ENCODE results near the gene TMEFF2. TPM values are rescaled to one million over a fixed set of nuclear protein-coding genes. Genes with fewer than 3 reads are reported as not detected.

Gene TMEFF2
- total and polyA plus RNA-seq, 2 donors (not counting 1 experiment from before 2014, with no cell fraction given) = not detected

DNA sequence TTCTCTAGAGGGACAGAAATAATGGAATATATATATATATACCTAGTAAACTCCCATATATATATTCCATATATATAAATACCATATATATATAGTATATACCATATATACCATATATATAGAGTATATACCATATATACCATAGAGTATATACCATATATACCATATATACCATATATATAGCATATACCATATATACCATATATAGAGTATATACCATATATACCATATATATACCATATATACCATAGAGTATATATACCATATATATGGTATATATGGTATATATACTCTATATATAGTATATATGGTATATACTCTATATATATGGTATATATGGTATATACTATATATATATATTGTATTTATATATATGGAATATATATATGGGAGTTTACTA lies 285.9 kb downstream of the TMEFF2 start:
- Mint-ChIP-seq H3K9me3 (ENCODE audit: insufficient read depth) (no peaks in the 10 kb centered on the region), H3K4me1 (no peaks in the 10 kb centered on the region), H3K4me3 (no peak overlapping the region), H3K27me3 (peaks cover 3% of the 10 kb centered on the region), H3K27ac (no peak overlapping the region)
- no peak overlapping the region for H2AFZ ChIP-seq (ENCODE audit: insufficient read depth, low read depth, low read length, poor library complexity, severe bottlenecking)
- H4K20me1 ChIP-seq (ENCODE audit: control insufficient read depth, insufficient read depth, low read length, poor library complexity, severe bottlenecking) = no peaks in the 10 kb centered on the region
- H3K4me3 ChIP-seq (ENCODE audit: control extremely low read depth in 1 of 5, extremely low read depth in 1 of 5, insufficient read depth in 1 of 5, low read depth in 2 of 5, low read length in 4 of 5) = no peak overlapping the region
- no peak for TF ChIP-seq EZH2 (IDR thresholded peaks at IDR 0.05; ENCODE audit: borderline replicate concordance, insufficient read depth, low read depth, low read length, poor library complexity, severe bottlenecking)
- TF ChIP-seq, protein P1, sequence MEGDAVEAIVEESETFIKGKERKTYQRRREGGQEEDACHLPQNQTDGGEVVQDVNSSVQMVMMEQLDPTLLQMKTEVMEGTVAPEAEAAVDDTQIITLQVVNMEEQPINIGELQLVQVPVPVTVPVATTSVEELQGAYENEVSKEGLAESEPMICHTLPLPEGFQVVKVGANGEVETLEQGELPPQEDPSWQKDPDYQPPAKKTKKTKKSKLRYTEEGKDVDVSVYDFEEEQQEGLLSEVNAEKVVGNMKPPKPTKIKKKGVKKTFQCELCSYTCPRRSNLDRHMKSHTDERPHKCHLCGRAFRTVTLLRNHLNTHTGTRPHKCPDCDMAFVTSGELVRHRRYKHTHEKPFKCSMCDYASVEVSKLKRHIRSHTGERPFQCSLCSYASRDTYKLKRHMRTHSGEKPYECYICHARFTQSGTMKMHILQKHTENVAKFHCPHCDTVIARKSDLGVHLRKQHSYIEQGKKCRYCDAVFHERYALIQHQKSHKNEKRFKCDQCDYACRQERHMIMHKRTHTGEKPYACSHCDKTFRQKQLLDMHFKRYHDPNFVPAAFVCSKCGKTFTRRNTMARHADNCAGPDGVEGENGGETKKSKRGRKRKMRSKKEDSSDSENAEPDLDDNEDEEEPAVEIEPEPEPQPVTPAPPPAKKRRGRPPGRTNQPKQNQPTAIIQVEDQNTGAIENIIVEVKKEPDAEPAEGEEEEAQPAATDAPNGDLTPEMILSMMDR (IDR thresholded peaks at IDR 0.05) = no peak
- DNase-seq (no peak), ATAC-seq (ENCODE audit: low read depth) (no peak)
- POLR2A ChIA-PET = no interaction called here
- CTCF ChIA-PET = no interaction called here
- intact Hi-C loops (cut with micrococcal nuclease) = no loop called here
- H3K36me3 ChIP-seq (replicated peaks in 1 of 2; ENCODE audit: control extremely low read depth in 1 of 2, control insufficient read depth in 1 of 2, extremely low read depth in 1 of 2, insufficient read depth in 2 of 2, low read length in 1 of 2) = no peaks in the 10 kb centered on the region
- no peaks in the 10 kb centered on the region for H3K9me3 ChIP-seq (ENCODE audit: control extremely low read depth in 1 of 3, control insufficient read depth in 2 of 3, insufficient read depth in 1 of 3, low read length in 2 of 3)
- no peak overlapping the region for H3K27ac ChIP-seq (ENCODE audit: low read length in 2 of 2)
- H3K27me3 ChIP-seq (replicated peaks in 1 of 4; ENCODE audit: control extremely low read depth in 1 of 4, control insufficient read depth in 3 of 4, insufficient read depth in 4 of 4, low read length in 3 of 4) = no peaks in the 10 kb centered on the region
- H3K4me2 ChIP-seq (replicated peaks; ENCODE audit: low read depth, low read length, poor library complexity, severe bottlenecking) = no peak overlapping the region
- H3K79me2 ChIP-seq (ENCODE audit: control insufficient read depth, insufficient read depth, low read length) = no peaks in the 10 kb centered on the region
- no peak overlapping the region for H3K9ac ChIP-seq (ENCODE audit: low read length)
- H3K4me1 ChIP-seq (ENCODE audit: control insufficient read depth in 2 of 2, insufficient read depth in 2 of 2, low read length in 2 of 2) = no peaks in the 10 kb centered on the region

DNA sequence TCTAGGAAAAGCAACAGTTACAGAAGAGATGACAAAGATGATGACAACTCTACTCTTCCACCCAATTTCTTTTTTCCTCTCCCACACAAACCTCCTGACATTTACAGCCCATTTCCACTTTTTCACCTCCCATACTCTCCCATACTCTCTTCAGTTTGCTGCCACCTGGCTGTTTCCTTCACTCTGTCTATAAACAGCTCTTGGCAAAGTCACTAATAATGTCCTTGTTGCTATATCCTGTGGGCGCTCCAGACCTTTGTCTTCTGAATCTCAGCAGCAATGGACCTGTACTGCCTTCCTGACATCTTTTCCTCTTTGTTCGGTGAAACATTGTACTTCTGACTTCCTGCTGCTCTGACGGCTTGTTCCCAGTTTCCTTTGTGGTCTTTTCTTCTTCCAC lies 287.2 kb downstream of the TMEFF2 start:
- peaks cover 0 to 1% (median 0%) of the 10 kb centered on the region in 3 donors for H3K9me3 ChIP-seq (ENCODE audit: control extremely low read depth in 1 of 3, control insufficient read depth in 2 of 3, insufficient read depth in 1 of 3, low read length in 2 of 3)
- TF ChIP-seq EZH2 (IDR thresholded peaks at IDR 0.05; ENCODE audit: borderline replicate concordance, insufficient read depth, low read depth, low read length, poor library complexity, severe bottlenecking) = no peak
- TF ChIP-seq, protein P1 (IDR thresholded peaks at IDR 0.05) = no peak
- DNase-seq = no peak
- H3K4me2 ChIP-seq (replicated peaks; ENCODE audit: low read depth, low read length, poor library complexity, severe bottlenecking) = no peak overlapping the region
- POLR2A ChIA-PET = no interaction called here
- no peaks in the 10 kb centered on the region for H3K79me2 ChIP-seq (ENCODE audit: control insufficient read depth, insufficient read depth, low read length)
- 80% methylated on average over 1 of the region's 3 CpGs for WGBS (ENCODE audit: insufficient coverage)
- Mint-ChIP-seq H3K27me3 (peaks cover 3% of the 10 kb centered on the region), H3K4me1 (no peaks in the 10 kb centered on the region), H3K4me3 (no peak overlapping the region), H3K27ac (no peak overlapping the region), H3K9me3 (ENCODE audit: insufficient read depth) (no peaks in the 10 kb centered on the region)
- H3K36me3 ChIP-seq (replicated peaks in 1 of 2; ENCODE audit: control extremely low read depth in 1 of 2, control insufficient read depth in 1 of 2, extremely low read depth in 1 of 2, insufficient read depth in 2 of 2, low read length in 1 of 2) = no peaks in the 10 kb centered on the region
- peaks cover 0 to 1% (median 0%) of the 10 kb centered on the region in 4 experiments for H3K27me3 ChIP-seq (replicated peaks in 1 of 4; ENCODE audit: control extremely low read depth in 1 of 4, control insufficient read depth in 3 of 4, insufficient read depth in 4 of 4, low read length in 3 of 4)
- H3K4me3 ChIP-seq (ENCODE audit: control extremely low read depth in 1 of 5, extremely low read depth in 1 of 5, insufficient read depth in 1 of 5, low read depth in 2 of 5, low read length in 4 of 5) = no peak overlapping the region
- no peak overlapping the region for H3K9ac ChIP-seq (ENCODE audit: low read length)
- intact Hi-C loops (cut with micrococcal nuclease) = no loop called here
- CTCF ChIA-PET = no interaction called here
- H2AFZ ChIP-seq (ENCODE audit: insufficient read depth, low read depth, low read length, poor library complexity, severe bottlenecking) = no peak overlapping the region
- ATAC-seq (ENCODE audit: low read depth) = no peak
- H4K20me1 ChIP-seq (ENCODE audit: control insufficient read depth, insufficient read depth, low read length, poor library complexity, severe bottlenecking) = no peaks in the 10 kb centered on the region
- no peaks in the 10 kb centered on the region for H3K4me1 ChIP-seq (ENCODE audit: control insufficient read depth in 2 of 2, insufficient read depth in 2 of 2, low read length in 2 of 2)
- no peak overlapping the region for H3K27ac ChIP-seq (ENCODE audit: low read length in 2 of 2)

Data from B cell (primary cell).